Breast epithelium (tissue), 3 donors: ENCODE measurements around the gene GADD45A.

Experiments used
- CTCF ChIP-seq, 3 donors: fragments of 450-650 bp; IDR thresholded peaks; one replicate each; pipeline ENCODE4 v1.5.1; 2016 to 2017; ENCODE audit warnings: antibody characterized with exemption in 3 of 3, mild to moderate bottlenecking in 3 of 3, moderate library complexity in 3 of 3
- POLR2A ChIP-seq: fragments of 450-650 bp; IDR thresholded peaks from one replicate; pipeline ENCODE4 v1.6.1; 2016; ENCODE audit warnings: antibody characterized with exemption, mild to moderate bottlenecking, moderate library complexity
- POLR2AphosphoS5 ChIP-seq, 3 donors: sonication (generic); formaldehyde crosslinking; IDR thresholded peaks; one replicate each; pipeline ENCODE4 v1.6.1; 2017; ENCODE audit warnings: antibody characterized with exemption in 3 of 3

GRCh38 chr1:67683766-67684525 is 1.1 kb upstream of the GADD45A start:
- TF ChIP-seq CTCF (IDR thresholded peaks at IDR 0.05) (no peak), POLR2AphosphoS5 (IDR thresholded peaks at IDR 0.05) (no peak), POLR2A (no peak)
